Lung (tissue), 12 donors: ENCODE data around the gene KCND2. TPM values are rescaled to one million over a fixed set of nuclear protein-coding genes. Genes with fewer than 3 reads are reported as not detected.

Source experiments
- ATAC-seq: fragments of 200-7000 bp; cut with Tn5 transposase; one replicate; pipeline ENCODE4 v1.9.1; 2020; ENCODE audit warnings: moderate number of reproducible peaks; ENCODE audit not compliant: insufficient read depth, low FRiP score
- DNase-seq, 3 donors: peaks; one replicate each; pipeline ENCODE4 v3.0.0-alpha.2; 2013 to 2017
- H3K27ac ChIP-seq, 2 donors: one replicate each; pipeline ENCODE4 v1.5.1; 2013; ENCODE audit warnings: mild to moderate bottlenecking in 2 of 2, moderate library complexity in 2 of 2, control low read depth in 1 of 2, inconsistent platforms in 1 of 2, low read depth in 1 of 2, low read length in 1 of 2
- H3K27me3 ChIP-seq, 3 donors: one replicate each; pipeline ENCODE4 v1.5.1; 2013; ENCODE audit warnings: low read length in 2 of 3; ENCODE audit not compliant: control insufficient read depth in 3 of 3, insufficient read depth in 3 of 3
- H3K36me3 ChIP-seq, 4 donors: one replicate each; pipeline ENCODE4 v1.5.1; 2013; ENCODE audit warnings: low read length in 4 of 4, mild to moderate bottlenecking in 1 of 4, moderate library complexity in 1 of 4; ENCODE audit not compliant: control insufficient read depth in 4 of 4, insufficient read depth in 4 of 4
- H3K4me1 ChIP-seq, 5 donors: one replicate each; pipeline ENCODE4 v1.5.1; 2013; ENCODE audit warnings: low read length in 5 of 5, mild to moderate bottlenecking in 2 of 5, moderate library complexity in 1 of 5; ENCODE audit not compliant: control insufficient read depth in 5 of 5, insufficient read depth in 5 of 5
- H3K4me3 ChIP-seq: one replicate; pipeline ENCODE4 v1.5.1; 2013; ENCODE audit warnings: mild to moderate bottlenecking, control low read depth, moderate library complexity
- H3K9ac ChIP-seq, 2 donors: one replicate each; pipeline ENCODE4 v1.5.1; 2013; ENCODE audit warnings: low read length in 2 of 2, control low read depth in 1 of 2; ENCODE audit not compliant: insufficient read depth in 1 of 2
- H3K9me3 ChIP-seq, 4 donors: one replicate each; pipeline ENCODE4 v1.5.1; 2013; ENCODE audit warnings: low read length in 3 of 4, mild to moderate bottlenecking in 1 of 4, moderate library complexity in 1 of 4; ENCODE audit not compliant: control insufficient read depth in 4 of 4, insufficient read depth in 3 of 4
- WGBS, 2 donors: extraction: QIAGEN DNeasy Blood & Tissue Kit; methylation state at CpG; one replicate each; pipeline ENCODE4 v1.1.7; 2013; 5-methylcytosine and 5-hydroxymethylcytosine counted together
- polyA plus RNA-seq, 2 donors: library from polyadenylated mRNA; stranded (reverse); fragments of 200-250 nt; gene quantifications; one replicate each; pipeline ENCODE4 v1.2.1, GENCODE V29; 2013
- total RNA-seq, 2 donors: library from RNA; depleted of rRNA in 1 of 2; stranded (reverse); fragments of >200 nt in 1 of 2; gene quantifications; one replicate each; pipeline ENCODE4 v1.2.1, GENCODE V29; 2014 to 2021
- TF ChIP-seq, protein P1 (sequence below): IDR thresholded peaks from 2 replicates; pipeline ENCODE4 v1.5.1; 2012; ENCODE audit warnings: mild to moderate bottlenecking; ENCODE audit errors: control extremely low read depth, extremely low read depth
- donor health status: control.
- donor health status: control.
- donor health status: Bipolar disorder and iron deficiency.
- donor health status: healthy.
- donor health status: DM: yes; HTN: yes; CAD: no.

Gene KCND2
- total and polyA plus RNA-seq, 4 donors, result 0.03 to 1.1 (median 0.10) TPM

DNA sequence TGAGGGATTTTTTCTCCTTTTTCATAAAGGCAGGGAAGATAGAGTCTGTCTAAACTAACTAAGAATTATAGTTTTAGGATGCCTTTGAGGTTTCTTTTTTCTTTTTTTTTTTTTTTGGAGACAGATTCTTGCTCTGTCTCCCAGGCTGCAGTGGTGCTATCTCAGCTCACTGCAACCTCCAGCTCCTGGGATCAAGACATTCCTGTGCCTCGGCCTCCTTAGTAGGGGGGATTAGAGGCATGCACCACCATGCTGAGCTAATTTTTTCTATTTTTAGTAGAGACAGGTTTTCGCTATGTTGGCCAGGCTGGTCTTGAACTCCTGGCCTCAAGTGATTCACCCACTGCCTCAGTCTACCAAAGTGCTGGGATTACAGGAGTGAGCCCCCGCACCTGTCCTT lies 239.7 kb downstream of the KCND2 start:
- Histone ChIP-seq H3K4me3 (no peak overlapping the region), H3K36me3 (no peaks in the 10 kb centered on the region), H3K9ac (no peak overlapping the region), H3K27me3 (no peaks in the 10 kb centered on the region), H3K9me3 (no peaks in the 10 kb centered on the region), H3K4me1 (no peaks in the 10 kb centered on the region), H3K27ac (no peak overlapping the region)
- no peak for DNase-seq
- ATAC-seq, result no peak
- TF ChIP-seq, protein P1, sequence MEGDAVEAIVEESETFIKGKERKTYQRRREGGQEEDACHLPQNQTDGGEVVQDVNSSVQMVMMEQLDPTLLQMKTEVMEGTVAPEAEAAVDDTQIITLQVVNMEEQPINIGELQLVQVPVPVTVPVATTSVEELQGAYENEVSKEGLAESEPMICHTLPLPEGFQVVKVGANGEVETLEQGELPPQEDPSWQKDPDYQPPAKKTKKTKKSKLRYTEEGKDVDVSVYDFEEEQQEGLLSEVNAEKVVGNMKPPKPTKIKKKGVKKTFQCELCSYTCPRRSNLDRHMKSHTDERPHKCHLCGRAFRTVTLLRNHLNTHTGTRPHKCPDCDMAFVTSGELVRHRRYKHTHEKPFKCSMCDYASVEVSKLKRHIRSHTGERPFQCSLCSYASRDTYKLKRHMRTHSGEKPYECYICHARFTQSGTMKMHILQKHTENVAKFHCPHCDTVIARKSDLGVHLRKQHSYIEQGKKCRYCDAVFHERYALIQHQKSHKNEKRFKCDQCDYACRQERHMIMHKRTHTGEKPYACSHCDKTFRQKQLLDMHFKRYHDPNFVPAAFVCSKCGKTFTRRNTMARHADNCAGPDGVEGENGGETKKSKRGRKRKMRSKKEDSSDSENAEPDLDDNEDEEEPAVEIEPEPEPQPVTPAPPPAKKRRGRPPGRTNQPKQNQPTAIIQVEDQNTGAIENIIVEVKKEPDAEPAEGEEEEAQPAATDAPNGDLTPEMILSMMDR, result no peak
- 84 to 86% methylated on average over 3 of the region's 3 CpGs for WGBS, 2 donors

GRCh38 chr7:120519224-120519623 lies 246.2 kb downstream of the KCND2 start:
- Histone ChIP-seq H3K27ac (no peak overlapping the region), H3K36me3 (no peaks in the 10 kb centered on the region), H3K9ac (no peak overlapping the region), H3K9me3 (no peaks in the 10 kb centered on the region), H3K4me3 (no peak overlapping the region), H3K4me1 (no peaks in the 10 kb centered on the region), H3K27me3 (no peaks in the 10 kb centered on the region)
- 87 to 92% methylated on average over 3 of the region's 3 CpGs for WGBS, 2 donors
- TF ChIP-seq, protein P1, result no peak
- no peak for DNase-seq
- ATAC-seq, result no peak

- Histone ChIP-seq H3K4me1 (no peaks in the 10 kb centered on the region), H3K36me3 (no peaks in the 10 kb centered on the region), H3K4me3 (no peak overlapping the region), H3K9ac (no peak overlapping the region), H3K9me3 (no peaks in the 10 kb centered on the region), H3K27ac (no peak overlapping the region), H3K27me3 (no peaks in the 10 kb centered on the region)
- DNase-seq (no peak), ATAC-seq (no peak)
- TF ChIP-seq, protein P1, result no peak
- WGBS, 2 donors, result 63 to 66% methylated on average over 4 of the region's 4 CpGs
Measured at GRCh38 chr7:120521761-120522737, 249.1 kb downstream of the KCND2 start.
